GM19397 (cell line): ENCODE data around the gene LYZL1.
"Not testable (repeated sequence)": the region's sequence is repeated elsewhere in the genome, so short reads cannot be mapped to it uniquely, and the experiment has no call there.

Experiments used
- ATAC-seq: cut with Tn5 transposase; IDR thresholded peaks from one replicate; pipeline ENCODE4 v1.9.1; 2021; ENCODE audit warnings: mild to moderate bottlenecking, moderate library complexity; ENCODE audit not compliant: unreplicated experiment

The LYZL1 gene

GRCh38 chr10:29288906-29289305 lies at the start of gene LYZL1:
Gene LYZL1, plus strand, starts transcription at chr10:29289070. Its CDS starts 2,798 bp downstream, at chr10:29291868.
- ATAC-seq = not testable (repeated sequence)

DNA sequence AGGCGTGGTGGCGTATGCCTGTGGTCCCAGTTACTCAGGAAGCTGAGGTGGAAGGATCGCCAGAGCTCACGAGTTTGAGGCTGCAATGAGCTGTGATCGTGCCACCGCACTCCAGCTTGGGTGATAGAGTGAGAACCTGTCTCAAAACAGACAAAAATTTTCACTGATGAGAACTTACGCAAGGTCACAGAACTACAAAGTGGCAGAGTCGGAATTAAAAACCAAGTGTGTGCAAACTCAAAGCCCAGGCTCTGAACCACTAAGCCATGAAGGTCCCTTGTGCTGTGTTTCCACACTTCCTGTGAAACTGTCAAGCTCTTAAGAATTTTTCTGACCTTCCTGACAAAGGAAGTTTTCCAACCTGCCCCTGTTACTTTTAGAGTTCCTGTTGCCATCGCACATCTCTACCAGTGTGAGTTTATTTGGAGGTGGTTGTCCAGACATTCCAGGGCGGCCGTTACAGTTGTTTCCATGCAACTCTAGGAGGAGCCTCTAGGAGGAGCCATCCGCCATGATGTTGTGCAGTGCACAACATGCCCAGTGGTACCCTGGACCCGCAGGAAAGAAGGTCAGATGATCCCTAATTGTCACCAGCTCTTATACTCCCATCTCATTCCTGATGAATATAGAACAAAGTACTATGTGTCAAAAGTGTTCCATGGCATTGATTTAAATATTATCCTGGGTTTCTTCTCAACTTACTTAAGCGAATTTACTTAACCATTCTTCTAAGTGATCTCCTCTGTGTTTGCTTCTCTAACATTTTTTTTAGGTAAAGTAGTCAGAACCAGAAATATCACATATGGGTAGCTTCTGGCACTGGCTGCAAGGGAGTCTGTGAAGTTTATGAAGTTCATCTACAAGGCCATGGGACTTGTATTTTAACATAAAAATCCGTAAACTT lies 49.0 kb upstream of the LYZL1 start:
- ATAC-seq = no peak

DNA sequence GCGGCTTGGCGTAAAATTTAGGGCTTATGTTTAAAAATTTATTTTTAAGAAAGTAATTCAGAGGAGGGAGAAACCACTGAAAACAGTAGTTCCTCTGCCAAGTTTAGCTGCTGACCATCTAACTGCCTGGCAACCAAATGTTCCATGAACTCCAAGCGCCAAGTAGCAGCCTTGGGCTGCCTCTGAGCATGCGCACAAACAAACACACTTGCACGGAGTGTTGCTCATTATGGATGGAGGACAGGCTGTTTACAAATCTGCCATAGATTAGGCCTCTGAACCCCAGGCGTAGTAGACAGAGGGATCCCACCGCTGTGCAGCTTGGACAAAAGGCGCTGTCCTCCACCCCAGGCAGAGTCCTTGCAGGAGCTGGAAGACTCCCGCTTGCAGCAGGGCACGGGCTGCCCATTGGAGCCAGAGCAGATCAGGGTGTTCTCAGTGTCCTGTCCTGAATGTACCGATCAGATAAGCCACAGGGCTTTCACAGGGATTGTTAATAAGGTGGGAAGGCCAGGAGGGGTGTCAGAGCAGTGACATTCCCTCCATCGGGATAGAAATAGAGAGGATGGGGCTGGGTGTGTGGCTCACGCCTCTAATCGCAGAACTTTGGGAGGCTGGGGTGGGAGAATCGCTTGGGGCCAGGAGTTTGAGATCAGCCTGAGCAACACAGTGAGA lies 47.7 kb upstream of the LYZL1 start:
- no peak for ATAC-seq

DNA sequence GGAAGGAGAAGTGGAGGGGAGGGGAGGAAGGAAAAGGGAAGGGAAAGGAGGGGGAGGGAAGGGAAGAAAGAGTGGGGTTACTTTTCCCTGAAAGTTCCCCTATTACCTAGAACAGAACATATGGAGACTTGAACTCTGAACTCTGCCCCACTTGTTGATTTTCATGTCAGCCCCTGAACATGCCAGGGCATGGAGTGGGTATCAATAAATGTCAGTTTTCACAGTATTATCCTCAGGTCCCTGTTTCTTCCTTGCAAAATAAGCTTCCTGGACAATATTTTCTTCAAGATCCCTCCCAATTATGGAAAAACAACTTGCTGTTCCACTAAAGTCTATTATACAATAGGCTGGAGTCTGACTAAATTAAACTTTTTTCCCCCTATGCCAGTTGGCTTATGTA lies 46.9 kb upstream of the LYZL1 start:
- no peak for ATAC-seq

- ATAC-seq = no peak
Observed at GRCh38 chr10:29243066-29243465, 45.8 kb upstream of the LYZL1 start.

- ATAC-seq = no peak
Observed at GRCh38 chr10:29243750-29244149, 45.1 kb upstream of the LYZL1 start.

DNA sequence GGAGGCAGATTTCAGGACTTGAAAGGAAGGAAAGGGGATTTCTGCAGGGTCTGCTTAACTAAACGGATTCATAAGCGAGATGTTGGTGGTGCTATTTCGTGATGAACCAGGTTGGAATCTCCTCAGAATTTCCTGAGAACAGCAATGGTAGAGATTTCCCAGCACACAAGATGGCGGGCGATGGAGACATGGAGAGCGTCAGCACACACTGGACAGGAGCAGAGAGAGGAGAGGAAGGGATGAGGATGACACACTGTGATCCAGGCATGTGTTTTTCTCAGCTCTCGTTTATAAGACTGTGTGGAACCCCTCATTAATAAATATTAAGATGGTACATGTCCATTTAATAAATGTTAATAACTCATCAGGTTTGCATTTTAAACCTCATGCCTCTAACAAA lies 43.9 kb upstream of the LYZL1 start:
- no peak for ATAC-seq

DNA sequence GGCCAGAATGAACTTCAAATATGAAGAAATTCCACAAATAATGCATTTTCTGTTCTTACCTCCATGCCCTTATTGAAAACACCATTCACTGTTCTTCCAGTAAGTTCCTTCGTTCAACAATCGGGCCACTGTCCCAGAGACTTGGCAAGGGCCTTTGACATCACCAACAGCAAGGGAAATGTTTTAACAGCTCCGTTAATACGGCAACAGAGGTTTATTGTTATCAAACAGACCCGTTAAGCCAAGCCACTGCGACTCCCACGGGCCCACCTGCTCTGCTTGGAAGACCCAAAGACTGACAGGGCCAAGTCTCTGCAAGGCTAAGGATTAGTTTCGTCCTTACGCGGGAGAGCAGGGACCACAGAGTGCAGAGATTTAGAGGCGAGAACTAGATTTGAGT lies 43.4 kb upstream of the LYZL1 start:
- no peak for ATAC-seq

DNA sequence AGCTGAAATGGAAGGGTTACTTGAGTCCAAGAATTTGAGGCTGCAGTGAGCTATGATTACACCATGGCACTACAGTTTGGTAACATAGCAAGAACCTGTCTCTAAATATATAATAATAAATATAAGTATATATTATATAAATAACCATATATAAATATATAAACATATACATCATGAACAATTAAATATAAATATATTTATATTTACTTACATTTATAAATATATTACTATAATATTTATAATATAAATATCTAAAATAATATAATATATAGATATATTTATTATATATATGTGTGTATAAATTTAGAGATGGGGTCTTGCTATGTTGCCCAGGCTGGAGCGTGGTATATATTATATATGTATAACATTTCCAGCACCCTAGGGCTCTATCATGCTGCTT lies 42.4 kb upstream of the LYZL1 start:
- ATAC-seq = no peak

- ATAC-seq = no peak
Observed at GRCh38 chr10:29248158-29248557, 40.7 kb upstream of the LYZL1 start.

GRCh38 chr10:29249018-29249417 lies 39.9 kb upstream of the LYZL1 start:
- no peak for ATAC-seq

DNA sequence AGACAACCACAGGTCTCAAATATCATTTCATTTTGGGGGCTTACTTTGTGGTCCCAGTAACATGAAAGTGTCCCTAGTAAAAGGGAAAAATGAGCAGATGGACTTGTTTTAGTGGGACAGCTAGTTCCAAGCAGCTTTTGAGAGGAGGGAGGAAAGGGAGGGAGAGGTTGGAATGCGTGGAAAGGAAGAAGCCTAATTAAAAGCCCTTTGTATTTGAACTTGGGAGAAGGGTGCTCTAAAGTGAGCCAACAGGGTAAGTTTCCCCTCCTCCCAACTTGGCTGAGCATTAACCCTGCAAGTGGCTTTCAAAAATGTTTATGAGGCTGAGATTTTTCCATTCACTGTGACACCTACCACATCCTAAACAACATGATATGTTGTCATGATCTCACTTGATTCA lies 38.8 kb upstream of the LYZL1 start:
- ATAC-seq = no peak

- ATAC-seq = no peak
Observed at GRCh38 chr10:29252811-29253689, 35.8 kb upstream of the LYZL1 start.

DNA sequence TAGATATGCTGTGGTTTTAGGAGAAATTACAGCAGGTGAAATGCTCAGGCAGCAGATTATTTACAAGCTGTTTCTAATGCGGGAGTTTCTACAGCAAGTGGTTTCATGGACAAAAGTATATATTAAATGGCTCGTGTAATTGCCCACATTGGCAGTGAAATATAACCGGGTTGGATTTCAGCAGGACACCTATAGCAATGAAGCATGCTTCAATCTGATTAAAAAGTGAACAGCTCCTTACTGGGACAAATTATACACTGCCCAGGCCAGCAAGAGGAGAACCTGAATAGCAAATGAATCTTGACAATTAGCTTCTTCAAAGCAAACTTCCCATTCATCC lies 35.2 kb upstream of the LYZL1 start:
- ATAC-seq = no peak

- ATAC-seq = no peak
Observed at GRCh38 chr10:29254123-29255046, 34.5 kb upstream of the LYZL1 start.

DNA sequence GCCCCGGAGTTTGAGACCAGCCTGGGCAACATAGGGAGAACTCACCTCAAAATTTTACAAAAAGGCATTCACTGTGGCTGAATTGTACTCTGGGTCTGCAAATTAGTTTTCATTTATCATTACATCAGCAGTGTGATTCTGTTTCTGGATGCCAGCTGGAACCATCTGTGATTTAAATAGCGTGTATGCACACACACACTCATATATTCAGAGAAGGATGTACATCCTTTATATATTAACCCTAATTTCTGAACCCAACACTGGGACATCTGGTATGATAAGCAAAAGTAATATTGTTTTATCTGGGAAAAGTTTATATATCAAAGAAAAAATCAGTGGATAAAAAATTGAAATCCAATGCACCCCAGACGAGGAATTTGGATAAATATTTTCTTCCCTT lies 33.8 kb upstream of the LYZL1 start:
- ATAC-seq = no peak

- no peak for ATAC-seq
Observed at GRCh38 chr10:29256019-29256418, 32.9 kb upstream of the LYZL1 start.

- no peak for ATAC-seq
Observed at GRCh38 chr10:29256586-29256985, 32.3 kb upstream of the LYZL1 start.

DNA sequence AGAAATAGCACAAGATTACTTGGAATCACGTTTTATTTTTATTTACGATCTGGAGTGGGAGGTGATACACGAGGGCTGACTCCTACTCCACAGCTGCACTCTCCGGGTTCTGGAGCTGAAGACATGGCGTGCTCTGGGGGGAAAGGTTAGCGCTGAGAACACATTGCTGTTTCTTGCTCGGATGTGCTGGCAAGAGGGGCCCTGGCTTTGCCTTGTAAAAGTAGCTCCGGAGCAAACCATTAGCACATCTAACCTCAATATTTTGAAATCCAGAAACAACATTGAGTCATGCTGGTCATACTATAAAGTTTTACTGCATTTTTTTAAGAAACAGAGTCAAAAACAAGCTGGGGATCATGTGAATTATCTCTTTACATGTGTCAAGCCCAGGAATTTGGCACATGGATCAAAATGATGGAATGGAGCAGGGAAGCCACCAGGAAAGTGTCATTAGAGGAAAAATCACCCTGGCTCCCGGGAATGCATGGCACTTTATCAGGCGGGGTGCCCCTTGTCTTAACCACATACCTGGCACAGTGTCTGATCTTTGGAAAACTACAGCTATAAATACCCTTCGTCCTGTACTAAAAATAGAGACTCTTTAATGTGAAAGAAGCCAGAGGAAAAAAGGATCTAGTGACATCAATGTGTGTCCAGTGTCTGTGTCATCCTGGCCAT lies 31.6 kb upstream of the LYZL1 start:
- ATAC-seq = no peak

DNA sequence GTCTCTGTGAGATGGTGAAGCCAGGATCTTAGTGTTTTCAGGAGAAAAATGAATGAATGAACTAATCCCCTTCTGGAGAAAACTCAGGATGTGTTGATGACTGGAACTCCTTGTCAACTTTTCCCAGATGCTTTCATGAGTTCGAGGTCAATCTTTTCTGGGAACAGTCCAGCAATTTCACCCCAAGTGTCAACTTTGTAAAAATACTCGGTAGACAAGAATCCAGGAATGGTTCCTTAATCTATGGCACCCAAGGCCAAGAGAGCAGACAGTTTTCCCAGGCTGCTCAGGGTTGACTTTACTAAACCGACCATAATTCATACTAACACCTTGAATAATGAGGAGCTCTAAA lies 31.1 kb upstream of the LYZL1 start:
- ATAC-seq = no peak
